OCI-LY7 (cell line): Measurements from ENCODE around the gene B9D2. TPM values are rescaled to one million over a fixed set of nuclear protein-coding genes. Genes with fewer than 3 reads are reported as not detected.
A peak's percentile ranks its signal among the peaks of the same experiment; 100 is the strongest.

Experiments used
- BruUV-seq: library from RNA; stranded (reverse); fragments of 400-500 nt; replicated peaks from 2 replicates; lab custom pipeline; 2021; lab: Mats Ljungman, UMichigan
- CTCF ChIA-PET: fragments of 300-600 bp; sonication (Branson Sonifier 250); formaldehyde crosslinking; loops from one replicate; lab custom pipeline; 2022; ENCODE audit warnings: antibody characterized with exemption; ENCODE audit not compliant: unreplicated experiment; lab: Charles Lee
- POLR2A ChIA-PET: fragments of 300-600 bp; sonication (Branson Sonifier 250); formaldehyde crosslinking; loops from one replicate; lab custom pipeline; 2022; ENCODE audit warnings: antibody characterized with exemption; lab: Charles Lee
- DNase-seq: peaks from one replicate; pipeline ENCODE4 v3.0.0-alpha.2; 2015; ENCODE audit warnings: low spot score
- H2AFZ ChIP-seq: fragments of 200-600 bp; sonication (generic), shearing (Covaris generic); 2 replicates; pipeline ENCODE4 v1.6.1; 2014; ENCODE audit warnings: mild to moderate bottlenecking, antibody characterized with exemption, low read length, moderate library complexity
- H3K27ac ChIP-seq: fragments of 200-600 bp; sonication (generic); 2 replicates; pipeline ENCODE4 v1.5.1; 2014; ENCODE audit warnings: mixed run types, low read depth, mild to moderate bottlenecking, moderate library complexity, low read length, inconsistent platforms; ENCODE audit not compliant: poor library complexity, severe bottlenecking
- H3K36me3 ChIP-seq: fragments of 200-600 bp; sonication (generic); 2 replicates; pipeline ENCODE4 v1.6.1; 2014; ENCODE audit warnings: mild to moderate bottlenecking, antibody characterized with exemption, low read length, moderate library complexity, mixed read lengths; ENCODE audit not compliant: insufficient read depth
- H3K4me1 ChIP-seq: fragments of 200-600 bp; sonication (generic); 2 replicates; pipeline ENCODE4 v1.5.1; 2014; ENCODE audit warnings: mild to moderate bottlenecking, low read length; ENCODE audit not compliant: insufficient read depth, poor library complexity, severe bottlenecking
- H3K4me2 ChIP-seq: fragments of 200-600 bp; sonication (generic); 2 replicates; pipeline ENCODE4 v1.6.1; 2014; ENCODE audit warnings: mild to moderate bottlenecking, low read length
- H3K4me3 ChIP-seq: fragments of 200-600 bp; sonication (generic); 2 replicates; pipeline ENCODE4 v1.5.1; 2014; ENCODE audit warnings: mild to moderate bottlenecking, low read depth, low read length; ENCODE audit not compliant: poor library complexity, severe bottlenecking
- H3K79me2 ChIP-seq: fragments of 200-600 bp; sonication (generic); 2 replicates; pipeline ENCODE4 v1.6.1; 2016; ENCODE audit warnings: low read depth, mild to moderate bottlenecking, low read length, moderate library complexity, mixed read lengths; ENCODE audit not compliant: insufficient read depth
- H3K9me2 ChIP-seq: fragments of 200-600 bp; sonication (generic); 2 replicates; pipeline ENCODE4 v1.6.1; 2016; ENCODE audit warnings: mild to moderate bottlenecking, low read length, mixed read lengths; ENCODE audit not compliant: insufficient read depth
- H3K9me3 ChIP-seq: fragments of 200-600 bp; sonication (generic); 2 replicates; pipeline ENCODE4 v1.6.1; 2014; ENCODE audit warnings: mild to moderate bottlenecking, mixed run types, low read length, mixed read lengths
- H4K20me1 ChIP-seq: fragments of 200-600 bp; sonication (generic); 2 replicates; pipeline ENCODE4 v1.6.1; 2014; ENCODE audit warnings: mild to moderate bottlenecking, antibody characterized with exemption, low read length, moderate library complexity, mixed read lengths; ENCODE audit not compliant: insufficient read depth
- CTCF ChIP-seq: fragments of 200-600 bp; sonication (generic); conservative IDR thresholded peaks from 2 replicates; pipeline ENCODE4 v1.5.1; 2014; ENCODE audit warnings: mild to moderate bottlenecking, antibody characterized with exemption, low read length, moderate library complexity, mixed read lengths
- EZH2phosphoT487 ChIP-seq: fragments of 200-600 bp; sonication (generic); IDR thresholded peaks from 2 replicates; pipeline ENCODE4 v1.6.1; 2018; ENCODE audit warnings: low read depth, borderline replicate concordance, mild to moderate bottlenecking, mixed run types, antibody characterized with exemption, low read length, moderate library complexity, mixed read lengths
- intact Hi-C: fragments of 100-400 bp; cut with micrococcal nuclease; formaldehyde crosslinking; loops from one replicate; pipeline ENCODE4 v1.10.0; 2022; ENCODE audit not compliant: unreplicated experiment
- total RNA-seq, 2 experiments: library from RNA; depleted of rRNA in 1 of 2; stranded (reverse); fragments of >200 nt in 1 of 2; shearing (Covaris generic) in 1 of 2; gene quantifications; 2 replicates each; pipeline ENCODE4 v1.2.3, GENCODE V29; 2014 to 2022

Gene B9D2
- total RNA-seq, 2 experiments from 2014 or later = 3.9 to 5.2 TPM

- H3K4me3 ChIP-seq = no peak overlapping the region
- DNase-seq = no peak
- H3K9me3 ChIP-seq = no peaks in the 10 kb centered on the region
- H3K4me1 ChIP-seq = peaks cover 4% of the 10 kb centered on the region
- BruUV-seq = no TSS peak
- intact Hi-C loops = no loop called here
- TF ChIP-seq CTCF = no peak
- no peak for TF ChIP-seq EZH2phosphoT487
- CTCF ChIA-PET = no interaction called here
- H2AFZ ChIP-seq = no peak overlapping the region
- peaks cover 83% of the 10 kb centered on the region for H3K36me3 ChIP-seq
- no peaks in the 10 kb centered on the region; the same call in 1 of the 2 replicates for H4K20me1 ChIP-seq
- POLR2A ChIA-PET = no interaction called here
- H3K27ac ChIP-seq = no peak overlapping the region
- no peaks in the 10 kb centered on the region for H3K9me2 ChIP-seq
- H3K79me2 ChIP-seq = no peaks in the 10 kb centered on the region; the same call in 1 of the 2 replicates
- H3K4me2 ChIP-seq = no peak overlapping the region
These were observed 19.8 kb downstream of the B9D2 start for GRCh38 chr19:41344162-41344561.

GRCh38 chr19:41341669-41342490 is 22.1 kb downstream of the B9D2 start:
- Histone ChIP-seq H2AFZ (no peak overlapping the region), H3K27ac (no peak overlapping the region), H3K36me3 (peaks cover 83% of the 10 kb centered on the region), H4K20me1 (no peaks in the 10 kb centered on the region; the same call in 1 of the 2 replicates), H3K9me3 (no peaks in the 10 kb centered on the region), H3K4me1 (no peaks in the 10 kb centered on the region), H3K4me2 (no peak overlapping the region), H3K4me3 (no peak overlapping the region), H3K79me2 (no peaks in the 10 kb centered on the region), H3K9me2 (no peaks in the 10 kb centered on the region)
- POLR2A ChIA-PET = no interaction called here
- DNase-seq = no peak
- CTCF ChIA-PET = interaction anchor here (0.6 kb wide), 1 partner anchor 68 kb away, joined by 5 read pairs; no protein-coding TSS in a partner anchor
- no TSS peak for BruUV-seq
- intact Hi-C loops = no loop called here
- no peak for TF ChIP-seq CTCF
- TF ChIP-seq EZH2phosphoT487 = no peak

GRCh38 chr19:41339936-41340335 is 24.0 kb downstream of the B9D2 start:
- Histone ChIP-seq H3K79me2 (no peaks in the 10 kb centered on the region), H3K4me3 (no peak overlapping the region), H3K9me3 (no peaks in the 10 kb centered on the region), H3K36me3 (peaks cover 85% of the 10 kb centered on the region), H2AFZ (no peak overlapping the region), H3K4me2 (no peak overlapping the region), H4K20me1 (no peaks in the 10 kb centered on the region; the same call in 1 of the 2 replicates), H3K4me1 (no peaks in the 10 kb centered on the region), H3K9me2 (no peaks in the 10 kb centered on the region), H3K27ac (no peak overlapping the region)
- TF ChIP-seq CTCF (no peak), EZH2phosphoT487 (no peak)
- ChIA-PET POLR2A (interaction anchor here (1.0 kb wide), 1 partner anchor 9 kb away, joined by 3 read pairs; no protein-coding TSS in a partner anchor), CTCF (no interaction called here)
- no peak for DNase-seq
- TSS peak; percentile 90 for BruUV-seq
- intact Hi-C loops = no loop called here
